ENCODE measurements around the gene MISP.

Gene MISP

GRCh38 chr19:746956-747355, 4.0 kb upstream of the MISP start:
- DNase-seq (ENCODE audit: low spot score): no peak

- DNase-seq (ENCODE audit: low spot score): no peak
Measured at GRCh38 chr19:747432-748273, 3.3 kb upstream of the MISP start.

GRCh38 chr19:748274-748598, 2.7 kb upstream of the MISP start:
- no peak for DNase-seq (ENCODE audit: low spot score)

GRCh38 chr19:749811-750210, 1.1 kb upstream of the MISP start:
- no peak for DNase-seq (ENCODE audit: low spot score)

- DNase-seq (ENCODE audit: low spot score): no peak
Measured at GRCh38 chr19:751501-752341, 809 bp downstream of the MISP start.

- no peak for DNase-seq (ENCODE audit: low spot score)
Measured at GRCh38 chr19:752652-753517, 2.0 kb downstream of the MISP start.

GRCh38 chr19:754530-754929, 3.6 kb downstream of the MISP start:
- DNase-seq (ENCODE audit: low spot score): no peak

GRCh38 chr19:755063-755462, 4.2 kb downstream of the MISP start:
- no peak for DNase-seq (ENCODE audit: low spot score)

GRCh38 chr19:756236-756635, 5.3 kb downstream of the MISP start:
- no peak for DNase-seq (ENCODE audit: low spot score)

- DNase-seq (ENCODE audit: low spot score): no peak
Measured at GRCh38 chr19:756821-757688, 6.1 kb downstream of the MISP start.

GRCh38 chr19:757811-758668, 7.1 kb downstream of the MISP start:
- no peak for DNase-seq (ENCODE audit: low spot score)

GRCh38 chr19:763181-763580, 12.3 kb downstream of the MISP start:
- DNase-seq (ENCODE audit: low spot score): no peak

GRCh38 chr19:763869-764268, 13.0 kb downstream of the MISP start:
- no peak for DNase-seq (ENCODE audit: low spot score)

GRCh38 chr19:764301-764700, 13.4 kb downstream of the MISP start:
- DNase-seq (ENCODE audit: low spot score): no peak

- no peak for DNase-seq (ENCODE audit: low spot score)
Measured at GRCh38 chr19:765179-765738, 14.3 kb downstream of the MISP start.

- no peak for DNase-seq (ENCODE audit: low spot score)
Measured at GRCh38 chr19:768424-768823, 17.5 kb downstream of the MISP start.

- no peak for DNase-seq (ENCODE audit: low spot score)
Measured at GRCh38 chr19:769616-770015, 18.7 kb downstream of the MISP start.

GRCh38 chr19:771332-771785, 20.4 kb downstream of the MISP start:
- no peak for DNase-seq (ENCODE audit: low spot score)

GRCh38 chr19:772063-772462, 21.2 kb downstream of the MISP start:
- no peak for DNase-seq (ENCODE audit: low spot score)

All from ecto neural progenitor cell (in vitro differentiated cells).